K562 treated with DMSO at 1 percent for 48 hours (cell line): ENCODE results near the gene C1RL. TPM values are rescaled to one million over a fixed set of nuclear protein-coding genes. Genes with fewer than 3 reads are reported as not detected.

Experiments
- total RNA-seq: library from RNA; unstranded; fragments of 300-600 nt; gene quantifications from 2 replicates; pipeline ENCODE4 v1.2.3, GENCODE V29; 2022; ENCODE audit warnings: low replicate concordance; ENCODE audit errors: extremely low read depth

C1RL gene, protein sequence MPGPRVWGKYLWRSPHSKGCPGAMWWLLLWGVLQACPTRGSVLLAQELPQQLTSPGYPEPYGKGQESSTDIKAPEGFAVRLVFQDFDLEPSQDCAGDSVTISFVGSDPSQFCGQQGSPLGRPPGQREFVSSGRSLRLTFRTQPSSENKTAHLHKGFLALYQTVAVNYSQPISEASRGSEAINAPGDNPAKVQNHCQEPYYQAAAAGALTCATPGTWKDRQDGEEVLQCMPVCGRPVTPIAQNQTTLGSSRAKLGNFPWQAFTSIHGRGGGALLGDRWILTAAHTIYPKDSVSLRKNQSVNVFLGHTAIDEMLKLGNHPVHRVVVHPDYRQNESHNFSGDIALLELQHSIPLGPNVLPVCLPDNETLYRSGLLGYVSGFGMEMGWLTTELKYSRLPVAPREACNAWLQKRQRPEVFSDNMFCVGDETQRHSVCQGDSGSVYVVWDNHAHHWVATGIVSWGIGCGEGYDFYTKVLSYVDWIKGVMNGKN
- not detected in 2 replicates for total RNA-seq

DNA sequence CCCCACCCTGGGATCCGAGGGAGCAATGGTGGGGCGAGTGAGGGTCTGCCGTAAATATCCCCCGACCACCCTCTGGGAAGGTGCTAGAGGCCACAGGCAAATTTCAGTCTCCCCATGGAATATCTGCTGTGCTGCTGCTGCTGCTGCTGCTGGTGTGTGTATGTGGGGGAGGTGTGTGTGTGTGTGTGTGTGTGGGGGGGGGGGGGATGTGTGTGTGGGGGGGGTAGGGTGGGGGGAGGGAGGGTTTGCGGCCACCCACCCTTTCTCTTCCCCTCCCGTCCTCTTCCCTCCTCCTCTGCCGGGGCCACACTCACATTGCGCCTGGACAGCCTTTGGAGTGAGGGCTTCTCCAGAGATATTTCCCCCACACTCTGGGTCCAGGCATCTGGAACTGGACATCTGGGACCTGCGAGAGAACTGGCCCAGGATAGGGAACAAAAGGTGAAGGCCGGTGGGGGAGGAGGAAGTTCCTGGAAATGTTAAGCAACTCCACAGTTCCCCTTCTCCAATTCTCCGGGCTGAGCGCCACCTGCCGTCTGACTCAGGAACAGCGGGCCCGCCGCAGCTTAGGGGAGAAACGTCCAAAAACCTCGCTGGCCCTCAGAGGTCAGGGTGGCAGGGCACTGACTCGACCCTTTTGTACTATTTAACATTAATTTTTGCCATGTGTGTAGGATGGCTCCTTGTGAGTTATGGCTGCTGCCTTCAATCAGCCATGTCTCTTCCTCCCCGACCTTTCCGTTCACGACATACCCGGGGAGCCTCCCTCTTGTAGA is at the start of gene C1RL:
TSS of gene C1RL (minus strand) at position 419 of the 776 bp plus-strand sequence. CDS start at position 385, 34 bp downstream.

GRCh38 chr12:7129872-7130691 is 21.1 kb upstream of the C1RL start, which contains the start of gene CLSTN3:
TSS of gene CLSTN3 (plus strand) at chr12:7130371. CDS start at chr12:7130649, 278 bp downstream.

DNA sequence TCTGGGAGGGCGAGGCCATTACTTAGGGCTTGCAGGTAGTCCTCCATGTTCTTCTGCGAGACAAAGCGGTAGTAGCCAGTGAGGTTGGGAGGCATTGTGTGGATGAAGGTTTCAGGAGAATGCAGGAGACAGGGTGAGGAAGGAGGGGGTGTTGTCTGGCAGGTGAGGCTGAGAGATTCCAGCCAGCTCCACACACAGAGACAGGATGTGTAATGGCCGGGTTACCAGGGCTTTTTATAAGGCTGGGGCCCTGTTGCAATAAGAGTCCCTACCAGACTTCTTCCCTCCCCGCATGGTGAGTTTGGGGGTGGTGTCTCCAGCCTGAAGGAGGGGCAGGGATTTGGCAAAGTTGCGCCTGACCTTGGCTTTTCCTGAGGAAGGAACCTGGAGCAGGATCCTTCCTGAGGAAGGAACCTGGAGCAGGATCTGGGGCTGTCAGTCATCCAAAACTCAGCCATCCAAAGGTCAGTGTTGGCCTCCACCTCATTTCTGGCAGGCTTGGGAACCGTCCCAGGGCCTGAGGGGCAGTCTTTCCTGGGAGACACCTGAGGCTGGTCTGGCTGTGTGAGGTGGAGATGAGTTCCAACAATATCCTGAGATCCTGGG is 19.8 kb upstream of the C1RL start, which contains the start of gene RBP5:
TSS of gene RBP5 (minus strand) at position 209 of the 606 bp plus-strand sequence. CDS start at position 95, 114 bp downstream.

GRCh38 chr12:7092229-7092985 is 16.6 kb downstream of the C1RL start, which contains the start of gene C1R:
TSS of gene C1R (minus strand) at chr12:7092445. CDS start at chr12:7092388, 57 bp downstream.

GRCh38 chr12:7060353-7060954 is 48.6 kb downstream of the C1RL start, which contains the start of gene C1S:
TSS of gene C1S (plus strand) at chr12:7060718. CDS start at chr12:7061913, 1,195 bp downstream.

Other genes with a start within 250 kb of the C1RL start
- 376 TPM in 1 of 2 replicates, not detected in the other for gene TPI1, start 241.7 kb downstream of the C1RL start, total RNA-seq
- not detected in 2 replicates for gene SPSB2, start 235.9 kb downstream of the C1RL start, total RNA-seq
- not detected in 2 replicates for gene LRRC23, start 204.4 kb downstream of the C1RL start, total RNA-seq
- not detected in 2 replicates for gene ENO2, start 194.6 kb downstream of the C1RL start, total RNA-seq
- gene ATN1, start 181.3 kb downstream of the C1RL start, total RNA-seq: not detected in 2 replicates
- gene RNU7-1, start 165.4 kb downstream of the C1RL start, total RNA-seq: not detected in 2 replicates
- not detected in 2 replicates for gene C12orf57, start 165.2 kb downstream of the C1RL start, total RNA-seq
- gene PTPN6, start 157.9 kb downstream of the C1RL start, total RNA-seq: not detected in 2 replicates
- gene PHB2, start 138.6 kb downstream of the C1RL start, total RNA-seq: not detected in 2 replicates
- gene EMG1, start 138.3 kb downstream of the C1RL start, total RNA-seq: not detected in 2 replicates
- gene LPCAT3, start 90.7 kb downstream of the C1RL start, total RNA-seq: not detected in 2 replicates
- gene C1S, start 48.5 kb downstream of the C1RL start, total RNA-seq: not detected in 2 replicates
- gene C1R, start 16.8 kb downstream of the C1RL start, total RNA-seq: not detected in 2 replicates
- gene RBP5, start 19.7 kb upstream of the C1RL start, total RNA-seq: not detected in 2 replicates
- gene CLSTN3, start 21.2 kb upstream of the C1RL start, total RNA-seq: not detected in 2 replicates
- gene PEX5, start 80.5 kb upstream of the C1RL start, total RNA-seq: not detected in 2 replicates
- not detected in 2 replicates for gene ACSM4, start 194.9 kb upstream of the C1RL start, total RNA-seq